Natural killer cell treated with Interleukin-12 subunit alpha and Interleukin-12 subunit beta and Interleukin-15 and Interleukin-18, amount 100 ng/mL, for 72 hours (primary cell): ENCODE data around the gene PXMP4. TPM values are rescaled to one million over a fixed set of nuclear protein-coding genes. Genes with fewer than 3 reads are reported as not detected.
"Not testable (repeated sequence)": the region's sequence is repeated elsewhere in the genome, so short reads cannot be mapped to it uniquely, and the experiment has no call there.

Source experiments
- ATAC-seq, 2 donors: fragments of 150-1000 bp; cut with Tn5 transposase in 1 of 2; sonication (Bioruptor Pico), chemical (Tn5 transposase) in 1 of 2; 2 replicates each; pipeline ENCODE4 v1.10.0; 2021
- DNase-seq: peaks from one replicate; pipeline ENCODE4 v3.0.0; 2022; ENCODE audit warnings: low spot score
- H3K27ac Mint-ChIP-seq, 2 donors: 1 replicate in 1 of 2; 2 replicates in 1 of 2; pipeline ENCODE4 v1.8.0; 2022; ENCODE audit warnings: mixed read lengths in 2 of 2, mild to moderate bottlenecking in 1 of 2, moderate library complexity in 1 of 2
- H3K27me3 Mint-ChIP-seq, 2 donors: 1 replicate in 1 of 2; 2 replicates in 1 of 2; pipeline ENCODE4 v1.8.0; 2022; ENCODE audit warnings: mixed read lengths in 2 of 2
- H3K36me3 Mint-ChIP-seq: one replicate; pipeline ENCODE4 v1.8.0; 2022; ENCODE audit warnings: mixed read lengths
- H3K4me1 Mint-ChIP-seq, 2 donors: 1 replicate in 1 of 2; 2 replicates in 1 of 2; pipeline ENCODE4 v1.8.0; 2022; ENCODE audit warnings: low read depth in 2 of 2, mixed read lengths in 2 of 2, mild to moderate bottlenecking in 1 of 2
- H3K4me3 Mint-ChIP-seq: one replicate; pipeline ENCODE4 v1.8.0; 2022; ENCODE audit warnings: mixed read lengths
- H3K9me3 Mint-ChIP-seq: 2 replicates; pipeline ENCODE4 v1.8.0; 2022; ENCODE audit warnings: mixed read lengths
- total RNA-seq, 2 donors: library from RNA; stranded (reverse); gene quantifications; one replicate each; pipeline ENCODE4 v1.2.3, GENCODE V29; 2022

Gene PXMP4
- total RNA-seq, 2 donors from 2014 or later = 6.9 to 9.3 TPM

GRCh38 chr20:33703498-33704137 is 16.5 kb downstream of the PXMP4 start:
- Mint-ChIP-seq H3K27ac (no peak overlapping the region), H3K36me3 (no peaks in the 10 kb centered on the region), H3K4me1 (no peaks in the 10 kb centered on the region), H3K27me3 (no peaks in the 10 kb centered on the region), H3K9me3 (no peaks in the 10 kb centered on the region), H3K4me3 (no peak overlapping the region)
- peak in 1 of 2 donors; percentile 43 for ATAC-seq
- DNase-seq = peak; percentile 57

DNA sequence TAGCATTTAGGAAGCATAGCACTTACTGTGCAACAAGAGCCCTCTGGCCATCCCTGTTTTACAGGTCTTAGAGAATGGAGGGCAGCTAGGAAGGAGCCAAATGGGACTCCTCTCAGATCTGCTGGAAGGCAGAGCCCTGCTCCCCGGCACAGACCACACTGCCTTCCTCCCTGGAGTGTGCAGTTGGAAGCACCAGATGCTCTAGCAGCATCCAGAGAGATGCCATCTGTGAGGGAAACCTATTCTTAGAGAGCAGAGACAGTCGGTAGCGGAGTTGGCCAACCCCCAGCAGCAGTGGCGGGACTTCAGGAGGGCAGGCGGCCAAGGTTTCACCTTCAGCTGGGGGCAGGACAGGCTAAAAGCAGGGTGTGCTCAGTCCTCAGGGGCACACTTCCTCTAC is 17.2 kb downstream of the PXMP4 start:
- H3K9me3 Mint-ChIP-seq = no peaks in the 10 kb centered on the region
- no peaks in the 10 kb centered on the region for H3K4me1 Mint-ChIP-seq
- no peaks in the 10 kb centered on the region for H3K36me3 Mint-ChIP-seq
- H3K27ac Mint-ChIP-seq = no peak overlapping the region
- no peak for ATAC-seq
- no peak overlapping the region for H3K4me3 Mint-ChIP-seq
- DNase-seq = peak; percentile 15
- H3K27me3 Mint-ChIP-seq = no peaks in the 10 kb centered on the region

GRCh38 chr20:33701629-33702450 is 18.3 kb downstream of the PXMP4 start:
- H3K4me1 Mint-ChIP-seq = no peaks in the 10 kb centered on the region
- DNase-seq (peak; percentile 16), ATAC-seq (no peak)
- H3K27ac Mint-ChIP-seq = no peak overlapping the region
- no peak overlapping the region for H3K4me3 Mint-ChIP-seq
- H3K9me3 Mint-ChIP-seq = no peaks in the 10 kb centered on the region
- no peaks in the 10 kb centered on the region for H3K36me3 Mint-ChIP-seq
- no peaks in the 10 kb centered on the region for H3K27me3 Mint-ChIP-seq

DNA sequence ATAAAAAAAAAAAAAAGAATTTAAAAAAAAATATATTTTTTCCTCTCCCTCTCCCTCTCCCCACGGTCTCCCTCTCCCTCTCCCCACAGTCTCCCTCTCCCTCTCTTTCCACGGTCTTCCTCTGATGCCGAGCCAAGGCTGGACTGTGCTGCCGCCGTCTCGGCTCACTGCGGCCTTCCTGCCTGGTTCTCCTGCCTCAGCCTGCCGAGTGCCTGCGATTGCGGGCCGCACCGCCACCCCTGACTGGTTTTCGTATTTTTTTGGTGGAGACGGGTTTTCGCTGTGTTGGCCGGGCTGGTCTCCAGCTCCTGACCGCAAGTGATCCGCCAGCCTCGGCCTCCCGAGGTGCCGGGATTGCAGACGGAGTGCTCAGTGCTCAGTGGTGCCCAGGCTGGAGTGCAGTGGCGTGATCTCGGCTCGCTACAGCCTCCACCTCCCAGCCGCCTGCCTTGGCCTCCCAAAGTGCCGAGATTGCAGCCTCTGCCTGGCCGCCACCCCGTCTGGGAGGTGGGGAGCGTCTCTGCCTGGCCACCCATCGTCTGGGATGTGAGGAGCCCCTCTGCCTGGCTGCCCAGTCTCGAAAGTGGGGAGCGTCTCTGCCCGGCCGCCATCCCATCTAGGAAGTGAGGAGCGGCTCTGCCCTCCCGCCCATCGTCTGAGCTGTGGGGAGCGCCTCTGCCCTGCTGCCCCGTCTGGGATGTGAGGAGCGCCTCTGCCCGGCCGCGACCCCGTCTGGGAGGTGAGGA is 19.2 kb downstream of the PXMP4 start:
- not testable (repeated sequence) for H3K9me3 Mint-ChIP-seq, H3K27me3 Mint-ChIP-seq, H3K4me3 Mint-ChIP-seq, H3K36me3 Mint-ChIP-seq, H3K27ac Mint-ChIP-seq, ATAC-seq, H3K4me1 Mint-ChIP-seq, DNase-seq

DNA sequence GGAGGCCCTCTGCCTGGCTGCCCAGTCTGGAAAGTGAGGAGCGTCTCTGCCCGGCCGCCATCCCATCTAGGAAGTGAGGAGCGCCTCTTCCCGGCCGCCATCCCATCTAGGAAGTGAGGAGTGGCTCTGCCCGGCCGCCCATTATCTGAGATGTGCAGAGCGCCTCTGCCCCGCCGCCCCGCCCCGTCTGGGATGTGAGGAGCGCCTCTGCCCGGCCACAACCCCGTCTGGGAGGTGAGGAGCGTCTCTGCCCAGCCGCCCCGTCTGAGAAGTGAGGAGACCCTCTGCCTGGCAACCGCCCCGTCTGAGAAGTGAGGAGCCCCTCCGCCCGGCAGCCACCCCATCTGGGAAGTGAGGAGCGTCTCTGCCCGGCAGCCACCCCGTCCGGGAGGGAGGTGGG is 21.1 kb downstream of the PXMP4 start:
- H3K27me3 Mint-ChIP-seq, DNase-seq, H3K9me3 Mint-ChIP-seq, ATAC-seq, H3K27ac Mint-ChIP-seq, H3K36me3 Mint-ChIP-seq, H3K4me3 Mint-ChIP-seq, H3K4me1 Mint-ChIP-seq: not testable (repeated sequence)

- Mint-ChIP-seq H3K4me3 (no peak overlapping the region), H3K4me1 (no peaks in the 10 kb centered on the region), H3K9me3 (no peaks in the 10 kb centered on the region), H3K27me3 (no peaks in the 10 kb centered on the region), H3K27ac (no peak overlapping the region), H3K36me3 (no peaks in the 10 kb centered on the region)
- ATAC-seq = no peak
- no peak for DNase-seq
Measured at GRCh38 chr20:33697129-33697528, 23.0 kb downstream of the PXMP4 start.

- no peak overlapping the region for H3K4me3 Mint-ChIP-seq
- no peaks in the 10 kb centered on the region for H3K36me3 Mint-ChIP-seq
- H3K9me3 Mint-ChIP-seq = no peaks in the 10 kb centered on the region
- ATAC-seq (no peak), DNase-seq (no peak)
- H3K4me1 Mint-ChIP-seq = peaks cover 0 to 2% of the 10 kb centered on the region in 2 donors
- no peak overlapping the region for H3K27ac Mint-ChIP-seq
- H3K27me3 Mint-ChIP-seq = no peaks in the 10 kb centered on the region
Measured at GRCh38 chr20:33696448-33696847, 23.7 kb downstream of the PXMP4 start.

GRCh38 chr20:33694639-33695012 is 25.5 kb downstream of the PXMP4 start:
- Mint-ChIP-seq H3K9me3 (no peaks in the 10 kb centered on the region), H3K36me3 (no peaks in the 10 kb centered on the region), H3K4me3 (no peak overlapping the region), H3K27ac (peak overlapping the region in 1 of 2 donors; percentile 13), H3K27me3 (no peaks in the 10 kb centered on the region), H3K4me1 (peaks cover 7 to 9% of the 10 kb centered on the region in 2 donors)
- ATAC-seq (no peak), DNase-seq (no peak)

GRCh38 chr20:33693741-33694638 is 26.1 kb downstream of the PXMP4 start:
- no peak overlapping the region for H3K4me3 Mint-ChIP-seq
- no peaks in the 10 kb centered on the region for H3K9me3 Mint-ChIP-seq
- no peaks in the 10 kb centered on the region for H3K27me3 Mint-ChIP-seq
- DNase-seq = no peak
- no peaks in the 10 kb centered on the region for H3K36me3 Mint-ChIP-seq
- no peak for ATAC-seq
- peak overlapping the region in 1 of 2 donors; percentile 13 for H3K27ac Mint-ChIP-seq
- H3K4me1 Mint-ChIP-seq = peaks cover 11 to 12% of the 10 kb centered on the region in 2 donors

DNA sequence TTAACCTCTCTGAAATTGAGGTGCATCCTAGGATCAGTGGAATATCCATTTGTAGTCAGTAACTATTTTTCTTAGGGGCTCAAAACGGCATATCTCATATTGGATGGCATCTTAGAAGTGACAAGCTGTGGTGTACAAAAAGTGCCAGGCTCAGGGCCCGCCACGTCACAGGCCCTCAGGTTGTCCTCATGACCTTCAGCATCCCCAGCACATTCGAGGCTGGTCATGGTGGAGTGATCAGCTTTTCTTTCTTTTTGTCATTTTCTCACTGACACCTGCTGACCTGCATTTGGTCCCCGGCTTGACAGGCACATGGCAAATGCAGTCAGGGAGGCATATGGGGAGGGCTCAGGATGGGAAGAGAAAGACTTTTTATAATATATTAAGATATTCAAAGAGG is 26.8 kb downstream of the PXMP4 start:
- Mint-ChIP-seq H3K36me3 (no peaks in the 10 kb centered on the region), H3K27me3 (no peaks in the 10 kb centered on the region), H3K27ac (no peak overlapping the region), H3K4me1 (peaks cover 18 to 19% of the 10 kb centered on the region in 2 donors), H3K4me3 (no peak overlapping the region), H3K9me3 (no peaks in the 10 kb centered on the region)
- no peak for ATAC-seq
- DNase-seq = no peak

GRCh38 chr20:33689973-33690372 is 30.1 kb downstream of the PXMP4 start:
- DNase-seq (no peak), ATAC-seq (peak in 1 of 2 donors; percentile 28)
- Mint-ChIP-seq H3K4me1 (peaks cover 32 to 37% of the 10 kb centered on the region in 2 donors), H3K36me3 (no peaks in the 10 kb centered on the region), H3K27me3 (no peaks in the 10 kb centered on the region), H3K27ac (peak overlapping the region; percentile 72 to 76), H3K9me3 (no peaks in the 10 kb centered on the region), H3K4me3 (peak overlapping the region; percentile 73)

GRCh38 chr20:33689493-33689892 is 30.6 kb downstream of the PXMP4 start:
- H3K27ac Mint-ChIP-seq = peak overlapping the region; percentile 72 to 76
- ATAC-seq = no peak

DNA sequence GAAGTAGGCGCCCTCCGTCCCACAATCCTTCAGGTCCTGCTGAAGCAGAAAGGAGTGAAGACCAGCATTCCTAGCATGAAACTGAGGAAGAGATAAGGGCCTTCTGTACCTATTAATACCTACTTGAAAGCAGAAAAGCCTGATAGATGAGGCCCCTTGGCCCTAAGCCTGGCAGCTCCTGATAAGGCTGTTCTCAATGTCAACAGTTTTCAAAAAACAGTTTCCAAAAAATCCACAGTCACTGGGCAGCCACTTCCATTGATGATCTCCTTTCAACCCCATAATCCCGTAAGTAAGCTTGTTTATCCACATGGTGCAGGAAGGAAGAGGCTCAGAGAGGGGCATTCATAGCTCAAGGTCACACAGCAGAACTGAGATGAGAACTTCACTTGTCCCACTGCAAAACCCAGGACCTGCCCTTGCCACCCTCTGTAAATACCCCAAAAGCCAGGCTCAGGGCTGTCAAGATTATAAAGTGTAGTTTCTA is 31.1 kb downstream of the PXMP4 start:
- ATAC-seq = no peak

More at GRCh38 chr20:33689493-33689892, 30.6 kb downstream of the PXMP4 start:
- H3K4me1 Mint-ChIP-seq = peaks cover 36 to 42% of the 10 kb centered on the region in 2 donors
- DNase-seq = no peak
- no peaks in the 10 kb centered on the region for H3K9me3 Mint-ChIP-seq
- no peaks in the 10 kb centered on the region for H3K27me3 Mint-ChIP-seq
- peak overlapping the region; percentile 73 for H3K4me3 Mint-ChIP-seq
- H3K36me3 Mint-ChIP-seq = no peaks in the 10 kb centered on the region

More for the DNA sequence above, 31.1 kb downstream of the PXMP4 start:
- H3K4me3 Mint-ChIP-seq = peak overlapping the region; percentile 36
- DNase-seq = no peak
- H3K27ac Mint-ChIP-seq = peak overlapping the region in 1 of 2 donors; percentile 72
- H3K4me1 Mint-ChIP-seq = peaks cover 36 to 44% of the 10 kb centered on the region in 2 donors
- no peaks in the 10 kb centered on the region for H3K27me3 Mint-ChIP-seq
- no peaks in the 10 kb centered on the region for H3K9me3 Mint-ChIP-seq
- H3K36me3 Mint-ChIP-seq = no peaks in the 10 kb centered on the region
